PC-9 (cell line): ENCODE measurements around the gene MLN. TPM values are rescaled to one million over a fixed set of nuclear protein-coding genes. Genes with fewer than 3 reads are reported as not detected.

ENCODE experiments used
- BruUV-seq: library from RNA; stranded (reverse); fragments of 400-500 nt; replicated peaks from 2 replicates; lab custom pipeline; 2021; lab: Mats Ljungman, UMichigan
- CTCF ChIA-PET: fragments of 300-600 bp; sonication (Branson Sonifier 250); formaldehyde crosslinking; loops from one replicate; lab custom pipeline; 2022; ENCODE audit warnings: antibody characterized with exemption; lab: Charles Lee
- POLR2A ChIA-PET: fragments of 300-600 bp; sonication (Branson Sonifier 250); formaldehyde crosslinking; loops from one replicate; lab custom pipeline; 2022; ENCODE audit warnings: antibody characterized with exemption; ENCODE audit not compliant: unreplicated experiment; lab: Charles Lee
- DNase-seq, 2 experiments: peaks; one replicate each; pipeline versions ENCODE4 v3.0.0 to v3.0.0-alpha.2; 2015 to 2022; ENCODE audit warnings: mixed read lengths in 1 of 2
- H2AFZ ChIP-seq: fragments of 200-600 bp; sonication (generic); 2 replicates; pipeline ENCODE4 v1.8.1; 2017; ENCODE audit warnings: antibody characterized with exemption
- H3F3A ChIP-seq: fragments of 200-600 bp; sonication (generic); 2 replicates; pipeline ENCODE4 v1.8.1; 2017; ENCODE audit warnings: antibody characterized with exemption, mild to moderate bottlenecking, low read depth; ENCODE audit not compliant: insufficient read depth
- H3K27ac ChIP-seq: fragments of 200-600 bp; sonication (generic); 2 replicates; pipeline ENCODE4 v1.6.1; 2016; ENCODE audit warnings: mixed run types
- H3K27me3 ChIP-seq: fragments of 200-600 bp; sonication (generic); 2 replicates; pipeline ENCODE4 v1.6.1; 2016; ENCODE audit warnings: low read depth, mixed run types; ENCODE audit not compliant: insufficient read depth
- H3K36me3 ChIP-seq: fragments of 200-600 bp; sonication (generic); 2 replicates; pipeline ENCODE4 v1.6.1; 2016; ENCODE audit warnings: low read depth, mixed run types
- H3K4me1 ChIP-seq: fragments of 200-600 bp; sonication (generic); replicated peaks from 2 replicates; pipeline ENCODE4 v1.6.1; 2016; ENCODE audit warnings: mixed run types; ENCODE audit not compliant: insufficient read depth
- H3K4me2 ChIP-seq: fragments of 200-600 bp; sonication (generic); 2 replicates; pipeline ENCODE4 v1.6.1; 2017; ENCODE audit warnings: mixed run types
- H3K4me3 ChIP-seq: fragments of 200-600 bp; sonication (generic); 2 replicates; pipeline ENCODE4 v1.6.1; 2016; ENCODE audit warnings: mixed run types
- H3K79me2 ChIP-seq: fragments of 200-600 bp; sonication (generic); 2 replicates; pipeline ENCODE4 v1.6.1; 2017; ENCODE audit warnings: low read depth, mixed run types
- H3K9me2 ChIP-seq: fragments of 200-600 bp; sonication (generic); 2 replicates; pipeline ENCODE4 v1.8.1; 2017; ENCODE audit warnings: mild to moderate bottlenecking; ENCODE audit not compliant: insufficient read depth
- H3K9me3 ChIP-seq: fragments of 200-600 bp; sonication (generic); 2 replicates; pipeline ENCODE4 v1.8.1; 2016; ENCODE audit warnings: low read depth; ENCODE audit not compliant: insufficient read depth
- H4K20me1 ChIP-seq: fragments of 200-600 bp; sonication (generic); 2 replicates; pipeline ENCODE4 v1.8.1; 2017; ENCODE audit not compliant: insufficient read depth
- EZH2 ChIP-seq: fragments of 200-600 bp; sonication (generic); IDR thresholded peaks from 2 replicates; pipeline ENCODE4 v1.8.0; 2017; ENCODE audit warnings: antibody characterized with exemption, low read depth
- intact Hi-C: fragments of 100-400 bp; cut with micrococcal nuclease; formaldehyde crosslinking; loops from one replicate; pipeline ENCODE4 v1.10.0; 2022; ENCODE audit not compliant: unreplicated experiment
- total RNA-seq: library from RNA; stranded (reverse); gene quantifications from 2 replicates; pipeline ENCODE4 v1.2.3, GENCODE V29; 2021
- TF ChIP-seq, protein P1 (sequence below): fragments of 200-600 bp; sonication (generic); conservative IDR thresholded peaks from 2 replicates; pipeline ENCODE4 v1.6.1; 2017; ENCODE audit warnings: mixed run types, antibody characterized with exemption, mild to moderate bottlenecking, moderate library complexity

MLN gene
- total RNA-seq, 1 experiment from 2014 or later, result not detected

DNA sequence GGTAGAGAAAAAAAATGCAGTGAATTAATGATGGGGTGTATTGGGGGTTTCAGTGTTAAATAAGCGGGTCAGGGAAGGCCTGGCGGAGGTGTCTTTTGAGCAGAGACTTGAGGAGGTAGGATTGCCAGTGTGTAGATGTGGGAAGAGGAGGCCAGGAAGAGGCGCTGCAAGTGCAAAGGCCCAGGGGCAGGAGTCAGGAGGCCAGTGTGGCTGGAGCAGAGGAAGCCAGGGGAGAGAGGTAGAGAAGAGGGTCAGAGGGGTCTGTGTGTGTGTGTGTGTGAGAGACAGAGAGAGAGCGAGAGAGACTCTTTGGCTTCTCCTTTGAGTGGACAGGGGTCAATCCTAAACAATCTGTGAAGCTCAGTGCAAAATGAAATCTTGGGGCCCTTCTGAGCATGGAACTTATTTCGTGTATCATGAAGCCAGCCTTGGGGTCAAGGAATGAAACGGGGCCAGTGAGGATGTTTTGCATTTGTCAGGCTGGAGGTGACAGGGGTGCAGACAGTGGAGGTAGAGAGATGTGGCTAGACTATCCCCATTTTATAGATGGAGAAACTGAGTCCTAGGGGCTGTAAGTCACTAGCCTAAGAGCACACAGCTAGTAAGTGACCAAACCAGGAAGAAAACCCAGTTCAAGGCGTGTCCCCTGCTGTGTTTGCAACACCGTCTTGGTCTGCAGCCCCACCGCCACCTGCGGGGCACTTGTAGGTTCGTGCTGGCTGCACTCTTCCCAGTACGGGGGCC lies 47.4 kb downstream of the MLN start:
- intact Hi-C loops, result no loop called here

DNA sequence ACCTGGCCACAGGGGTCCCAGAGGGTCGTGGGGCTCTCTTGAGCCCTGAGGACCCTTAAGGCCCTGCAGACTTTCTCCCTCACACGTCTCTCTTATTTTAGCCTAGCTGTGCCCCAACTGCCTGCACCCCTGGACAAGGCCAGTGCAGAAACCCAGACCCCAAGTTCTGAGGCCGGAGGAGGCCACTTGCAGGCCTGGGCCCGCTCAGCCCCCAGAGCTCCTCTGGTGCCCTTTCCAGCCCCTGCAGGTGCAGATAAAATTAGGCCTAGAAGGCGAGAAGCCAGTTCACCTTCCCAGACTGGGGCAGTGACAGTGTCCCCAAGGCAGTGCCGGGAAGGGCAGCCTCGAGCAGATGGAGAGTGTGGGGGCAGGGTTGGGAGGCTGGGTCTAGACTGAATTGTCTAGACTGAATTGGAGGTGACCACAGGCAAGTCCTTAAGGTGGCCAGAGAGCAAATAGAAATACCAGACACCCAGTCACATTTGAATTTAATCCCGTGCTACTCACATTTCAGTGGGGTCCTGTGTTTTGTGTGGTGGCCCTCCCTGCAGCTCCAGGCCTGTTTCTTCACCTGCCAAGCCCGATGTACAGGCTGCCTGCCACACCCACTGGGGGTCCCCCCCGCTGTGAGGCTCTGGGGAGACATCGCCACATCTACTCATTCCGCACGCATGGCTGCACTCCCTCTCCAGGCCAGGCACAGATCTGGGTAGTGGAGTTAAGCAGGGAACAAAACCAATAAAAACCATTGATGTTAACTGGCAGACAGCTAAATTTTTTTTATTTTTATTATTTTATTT lies 48.5 kb downstream of the MLN start:
- ChIA-PET POLR2A (interaction anchor here (0.7 kb wide), 1 partner anchor 12 kb away, joined by 14 read pairs; no protein-coding TSS in a partner anchor), CTCF (no interaction called here)
- Histone ChIP-seq H3K9me2 (no peaks in the 10 kb centered on the region), H3K4me1 (peaks cover 50% of the 10 kb centered on the region), H3F3A (peaks cover 13% of the 10 kb centered on the region; the same call in 1 of the 2 replicates), H3K27ac (no peak overlapping the region), H3K4me3 (no peak overlapping the region), H3K79me2 (no peaks in the 10 kb centered on the region), H4K20me1 (no peaks in the 10 kb centered on the region), H2AFZ (no peak overlapping the region), H3K36me3 (no peaks in the 10 kb centered on the region), H3K4me2 (0 out of 2 replicates have a peak overlapping the region, but pooled peaks have one; percentile 16), H3K27me3 (no peaks in the 10 kb centered on the region), H3K9me3 (no peaks in the 10 kb centered on the region)
- BruUV-seq, result no TSS peak
- intact Hi-C loops, result no loop called here
- DNase-seq, result peak; percentile 36 to 47
- TF ChIP-seq, protein P1, sequence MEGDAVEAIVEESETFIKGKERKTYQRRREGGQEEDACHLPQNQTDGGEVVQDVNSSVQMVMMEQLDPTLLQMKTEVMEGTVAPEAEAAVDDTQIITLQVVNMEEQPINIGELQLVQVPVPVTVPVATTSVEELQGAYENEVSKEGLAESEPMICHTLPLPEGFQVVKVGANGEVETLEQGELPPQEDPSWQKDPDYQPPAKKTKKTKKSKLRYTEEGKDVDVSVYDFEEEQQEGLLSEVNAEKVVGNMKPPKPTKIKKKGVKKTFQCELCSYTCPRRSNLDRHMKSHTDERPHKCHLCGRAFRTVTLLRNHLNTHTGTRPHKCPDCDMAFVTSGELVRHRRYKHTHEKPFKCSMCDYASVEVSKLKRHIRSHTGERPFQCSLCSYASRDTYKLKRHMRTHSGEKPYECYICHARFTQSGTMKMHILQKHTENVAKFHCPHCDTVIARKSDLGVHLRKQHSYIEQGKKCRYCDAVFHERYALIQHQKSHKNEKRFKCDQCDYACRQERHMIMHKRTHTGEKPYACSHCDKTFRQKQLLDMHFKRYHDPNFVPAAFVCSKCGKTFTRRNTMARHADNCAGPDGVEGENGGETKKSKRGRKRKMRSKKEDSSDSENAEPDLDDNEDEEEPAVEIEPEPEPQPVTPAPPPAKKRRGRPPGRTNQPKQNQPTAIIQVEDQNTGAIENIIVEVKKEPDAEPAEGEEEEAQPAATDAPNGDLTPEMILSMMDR, result no peak
- TF ChIP-seq EZH2, result no peak

More for the DNA sequence above, 47.4 kb downstream of the MLN start:
- Histone ChIP-seq H3K9me3 (no peaks in the 10 kb centered on the region), H3K27ac (no peak overlapping the region), H3K36me3 (no peaks in the 10 kb centered on the region), H2AFZ (no peak overlapping the region), H3K4me1 (peaks cover 39% of the 10 kb centered on the region), H4K20me1 (no peaks in the 10 kb centered on the region), H3K79me2 (no peaks in the 10 kb centered on the region), H3K4me2 (no peak overlapping the region), H3K4me3 (no peak overlapping the region), H3F3A (peaks cover 9% of the 10 kb centered on the region; the same call in 1 of the 2 replicates), H3K27me3 (no peaks in the 10 kb centered on the region), H3K9me2 (no peaks in the 10 kb centered on the region)
- TF ChIP-seq, protein P1, result no peak
- no peak for TF ChIP-seq EZH2
- ChIA-PET CTCF (no interaction called here), POLR2A (no interaction called here)
- no peak for DNase-seq
- no TSS peak for BruUV-seq

DNA sequence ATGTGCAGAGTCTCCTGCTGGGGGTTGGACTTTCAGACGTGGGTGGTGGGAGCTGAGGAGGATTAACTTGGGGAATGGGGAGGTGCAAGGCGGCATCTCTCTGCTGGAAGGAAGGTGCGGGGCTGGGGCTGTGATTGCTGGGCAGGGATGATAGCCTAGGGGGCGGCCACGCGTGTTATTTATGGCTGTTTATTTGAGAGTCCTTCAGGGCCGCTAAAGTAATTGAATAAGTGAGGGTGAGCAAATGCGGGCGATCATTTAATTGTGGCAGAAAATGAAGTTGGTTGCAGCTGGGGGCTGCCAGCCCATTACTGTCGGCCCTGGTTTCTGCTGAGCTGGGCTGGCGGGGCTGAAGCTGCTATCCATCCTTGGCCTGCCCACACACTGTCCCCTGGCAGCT lies 49.6 kb downstream of the MLN start:
- peaks cover 16% of the 10 kb centered on the region; the same call in 1 of the 2 replicates for H3F3A ChIP-seq
- intact Hi-C loops, result no loop called here
- CTCF ChIA-PET, result no interaction called here
- POLR2A ChIA-PET, result no interaction called here
- no peaks in the 10 kb centered on the region for H4K20me1 ChIP-seq
- H3K4me3 ChIP-seq, result no peak overlapping the region
- H3K79me2 ChIP-seq, result no peaks in the 10 kb centered on the region
- peaks cover 50% of the 10 kb centered on the region for H3K4me1 ChIP-seq
- H3K4me2 ChIP-seq, result no peak overlapping the region
- BruUV-seq, result no TSS peak
- H3K27me3 ChIP-seq, result no peaks in the 10 kb centered on the region
- H3K36me3 ChIP-seq, result no peaks in the 10 kb centered on the region
- no peaks in the 10 kb centered on the region for H3K9me3 ChIP-seq
- TF ChIP-seq, protein P1, result no peak
- TF ChIP-seq EZH2, result no peak
- no peak overlapping the region for H3K27ac ChIP-seq
- H3K9me2 ChIP-seq, result no peaks in the 10 kb centered on the region
- DNase-seq, result no peak
- H2AFZ ChIP-seq, result no peak overlapping the region
